IMR-90 (cell line): ENCODE data around the gene SLC66A3. TPM values are rescaled to one million over a fixed set of nuclear protein-coding genes. Genes with fewer than 3 reads are reported as not detected.

Experiments
- ATAC-seq: fragments of 200-7000 bp; cut with Tn5 transposase; 2 replicates; pipeline ENCODE4 v1.9.1; 2020; ENCODE audit warnings: low read depth, mild to moderate bottlenecking, moderate library complexity
- BruUV-seq: library from RNA; stranded (reverse); fragments of 400-500 nt; replicated peaks from 2 replicates; lab custom pipeline; 2021; lab: Mats Ljungman, UMichigan
- CTCF ChIA-PET: fragments of 300-600 bp; formaldehyde crosslinking; extraction: SDS; loops from one replicate; lab custom pipeline; 2021; ENCODE audit warnings: antibody characterized with exemption; lab: Yijun Ruan, JAX
- POLR2A ChIA-PET: fragments of 300-600 bp; sonication (Branson Sonifier 250); formaldehyde crosslinking; loops from one replicate; lab custom pipeline; 2022; ENCODE audit warnings: antibody characterized with exemption; ENCODE audit not compliant: unreplicated experiment; lab: Charles Lee
- DNase-seq: peaks from one replicate; pipeline ENCODE4 v3.0.0; 2013
- H2AFZ ChIP-seq: replicated peaks from 2 replicates; pipeline ENCODE3; 2013; ENCODE audit warnings: low read length, mild to moderate bottlenecking; ENCODE audit not compliant: poor library complexity
- H2AK5ac ChIP-seq: 2 replicates; pipeline ENCODE4 v1.6.1; 2013; ENCODE audit warnings: low read depth, low read length, inconsistent platforms
- H2AK9ac ChIP-seq: replicated peaks from 2 replicates; pipeline ENCODE3; 2013; ENCODE audit warnings: mild to moderate bottlenecking, low read depth, low read length, moderate library complexity; ENCODE audit not compliant: poor library complexity
- H2BK120ac ChIP-seq: 2 replicates; pipeline ENCODE4 v1.6.1; 2013; ENCODE audit warnings: low read depth, low read length, inconsistent platforms
- H2BK15ac ChIP-seq: 3 replicates; pipeline ENCODE4 v1.6.1; 2013; ENCODE audit warnings: low read depth, low read length, inconsistent platforms
- H2BK20ac ChIP-seq: 2 replicates; pipeline ENCODE4 v1.6.1; 2013; ENCODE audit warnings: low read depth, mild to moderate bottlenecking, inconsistent platforms, low read length, moderate library complexity
- H2BK5ac ChIP-seq: 2 replicates; pipeline ENCODE4 v1.6.1; 2013; ENCODE audit warnings: mild to moderate bottlenecking, low read depth, low read length, inconsistent platforms; ENCODE audit not compliant: poor library complexity, severe bottlenecking
- H3K14ac ChIP-seq: replicated peaks from 2 replicates; pipeline ENCODE4 v1.6.1; 2013; ENCODE audit warnings: low read depth, low read length, inconsistent platforms
- H3K18ac ChIP-seq: 2 replicates; pipeline ENCODE4 v1.6.1; 2013; ENCODE audit warnings: low read depth, low read length, control low read depth
- H3K23ac ChIP-seq: 2 replicates; pipeline ENCODE4 v1.6.1; 2013; ENCODE audit warnings: low read depth, low read length, inconsistent platforms
- H3K27ac ChIP-seq: 2 replicates; pipeline ENCODE4 v1.5.1; 2013; ENCODE audit warnings: mild to moderate bottlenecking, control low read depth, low read length; ENCODE audit not compliant: insufficient read depth
- H3K27me3 ChIP-seq: 2 replicates; pipeline ENCODE4 v1.6.1; 2013; ENCODE audit warnings: low read length; ENCODE audit not compliant: control insufficient read depth, insufficient read depth
- H3K36me3 ChIP-seq: 2 replicates; pipeline ENCODE4 v1.6.1; 2013; ENCODE audit warnings: low read length, mixed read lengths; ENCODE audit not compliant: control insufficient read depth, insufficient read depth
- H3K4ac ChIP-seq: 2 replicates; pipeline ENCODE4 v1.6.1; 2013; ENCODE audit warnings: low read depth, low read length, inconsistent platforms
- H3K4me1 ChIP-seq: 2 replicates; pipeline ENCODE4 v1.6.1; 2013; ENCODE audit warnings: low read length, mixed read lengths; ENCODE audit not compliant: control insufficient read depth, insufficient read depth
- H3K4me2 ChIP-seq: 2 replicates; pipeline ENCODE4 v1.6.1; 2013; ENCODE audit warnings: low read depth, mild to moderate bottlenecking, control low read depth, low read length, moderate library complexity
- H3K4me3 ChIP-seq: 2 replicates; pipeline ENCODE4 v1.5.1; 2013; ENCODE audit warnings: low read depth, mild to moderate bottlenecking, control low read depth, low read length, moderate library complexity; ENCODE audit not compliant: insufficient read depth
- H3K56ac ChIP-seq: 2 replicates; pipeline ENCODE4 v1.6.1; 2013; ENCODE audit warnings: low read length, inconsistent platforms; ENCODE audit not compliant: insufficient read depth; ENCODE audit errors: extremely low read depth
- H3K79me1 ChIP-seq, 2 experiments: 2 replicates each; pipeline ENCODE4 v1.6.1; 2013; ENCODE audit warnings: low read length in 2 of 2, inconsistent platforms in 1 of 2, low read depth in 1 of 2
- H3K9ac ChIP-seq: 2 replicates; pipeline ENCODE4 v1.6.1; 2013; ENCODE audit warnings: low read depth, low read length, control low read depth
- H3K9me1 ChIP-seq: 2 replicates; pipeline ENCODE4 v1.6.1; 2013; ENCODE audit warnings: low read length, inconsistent platforms; ENCODE audit not compliant: insufficient read depth
- H3K9me3 ChIP-seq: 2 replicates; pipeline ENCODE4 v1.6.1; 2013; ENCODE audit warnings: low read length; ENCODE audit not compliant: control insufficient read depth, insufficient read depth
- H4K20me1 ChIP-seq: 2 replicates; pipeline ENCODE4 v1.6.1; 2013; ENCODE audit warnings: low read length, inconsistent platforms; ENCODE audit not compliant: insufficient read depth
- H4K5ac ChIP-seq: 2 replicates; pipeline ENCODE4 v1.6.1; 2013; ENCODE audit warnings: mild to moderate bottlenecking, low read depth, low read length, control low read depth
- H4K8ac ChIP-seq, 2 experiments: 2 replicates each; pipeline ENCODE4 v1.6.1; 2013; ENCODE audit warnings: low read depth in 2 of 2, low read length in 2 of 2, control low read depth in 1 of 2, inconsistent platforms in 1 of 2
- H4K91ac ChIP-seq: 2 replicates; pipeline ENCODE4 v1.6.1; 2013; ENCODE audit warnings: low read depth, low read length, inconsistent platforms; ENCODE audit not compliant: insufficient read depth
- CHD1 ChIP-seq: IDR thresholded peaks from 2 replicates; pipeline ENCODE4 v1.6.1; 2012; ENCODE audit warnings: low read depth, low read length, improper control_type of control experiment
- WGBS, 2 experiments: methylation state at CpG; one replicate each; pipeline versions ENCODE4 v1.1.5 to v1.1.7; 2013; ENCODE audit warnings: missing lambda C conversion rate in 2 of 2; ENCODE audit not compliant: insufficient read length in 1 of 2; ENCODE audit errors: extremely low coverage in 2 of 2; 5-methylcytosine and 5-hydroxymethylcytosine counted together
- dilution Hi-C: fragments of 300-500 bp; cut with HindIII; formaldehyde crosslinking; loops from one replicate; pipeline ENCODE4 v1.14.3; 2018; ENCODE audit warnings: low sequenced_read_pairs; ENCODE audit not compliant: unreplicated experiment
- in situ Hi-C: fragments of 300-500 bp; cut with MboI; formaldehyde crosslinking; loops from 3 replicates; pipeline ENCODE4 v1.14.3; 2019; ENCODE audit warnings: low sequenced_read_pairs, inconsistent platforms, mixed read lengths
- intact Hi-C: fragments of 100-400 bp; cut with micrococcal nuclease; formaldehyde crosslinking; loops from 2 replicates; pipeline ENCODE4 v1.10.0; 2022
- polyA plus RNA-seq, 3 experiments: library from polyadenylated mRNA; depleted of rRNA; stranded (reverse); fragments of >200 nt; gene quantifications; 2 replicates each; pipeline ENCODE4 v1.2.3, GENCODE V29; 2012; ENCODE audit warnings: low replicate concordance in 1 of 3
- total RNA-seq: library from RNA; depleted of rRNA; stranded (reverse); fragments of >200 nt; gene quantifications from 2 replicates; pipeline ENCODE4 v1.2.3, GENCODE V29; 2012

Gene SLC66A3
- total and polyA plus RNA-seq, 2 of the 4 experiments (the other 2 are of a cell fraction): 18.1 to 25.2 TPM

GRCh38 chr2:11157731-11158130 is 2.5 kb downstream of the SLC66A3 start:
- no peak for TF ChIP-seq CHD1
- Histone ChIP-seq H3K79me1 (peaks cover 0 to 6% of the 10 kb centered on the region in 2 experiments; a peak in 2 of 4 replicates), H2BK15ac (no peak overlapping the region), H3K27me3 (no peaks in the 10 kb centered on the region), H3K4me3 (no peak overlapping the region), H3K9ac (no peak overlapping the region), H3K36me3 (peaks cover 2% of the 10 kb centered on the region), H4K20me1 (no peaks in the 10 kb centered on the region), H3K4me2 (no peak overlapping the region), H3K9me3 (no peaks in the 10 kb centered on the region), H3K56ac (no peak overlapping the region), H2AK9ac (no peak overlapping the region), H3K23ac (no peak overlapping the region), H2BK5ac (no peak overlapping the region), H2AK5ac (no peak overlapping the region), H2BK120ac (no peak overlapping the region), H4K5ac (no peak overlapping the region), H2AFZ (no peak overlapping the region), H3K14ac (no peak overlapping the region), H3K4me1 (peaks cover 5% of the 10 kb centered on the region; the same call in 1 of the 2 replicates), H3K27ac (no peak overlapping the region), H4K8ac (no peak overlapping the region), H2BK20ac (no peak overlapping the region), H3K9me1 (peaks cover 4% of the 10 kb centered on the region), H4K91ac (no peak overlapping the region), H3K4ac (no peak overlapping the region), H3K18ac (no peak overlapping the region)
- no peak for ATAC-seq
- no peak for DNase-seq
- dilution Hi-C loops: no loop called here
- in situ Hi-C loops: no loop called here
- POLR2A ChIA-PET: no interaction called here
- WGBS, 2 experiments: 88% methylated on average over 1 of the region's 4 CpGs; no CpG with 5 or more reads in 1 of the 2 experiments
- no TSS peak for BruUV-seq
- intact Hi-C loops: no loop called here
- CTCF ChIA-PET: no interaction called here
